ENCODE results near the gene FGFR3. TPM values are rescaled to one million over a fixed set of nuclear protein-coding genes. Genes with fewer than 3 reads are reported as not detected.
A peak's percentile ranks its signal among the peaks of the same experiment; 100 is the strongest.

Gene FGFR3
- total and polyA plus RNA-seq, 9 of the 15 experiments (the other 6 are each of a cell fraction or from before 2014, with no cell fraction given): 1.2 to 60.4 (median 12.7) TPM

GRCh38 chr4:1792832-1793495, at the start of gene FGFR3 (continued):
- TF ChIP-seq YY1 (IDR thresholded peaks at IDR 0.05; ENCODE audit: borderline replicate concordance in 1 of 3, control insufficient read depth in 1 of 3, extremely low read depth in 1 of 3, insufficient read depth in 3 of 3, insufficient read length in 1 of 3, insufficient replicate concordance in 2 of 3, low read depth in 1 of 3, low read length in 2 of 3): peak in 2 of 3 experiments; percentile 48 to 73
- peak; percentile 93 for TF ChIP-seq POLR2G (IDR thresholded peaks at IDR 0.05; ENCODE audit: low read depth, low read length)
- no peak for TF ChIP-seq ZNF184 (CRISPR knock-in tag; IDR thresholded peaks at IDR 0.05)
- no peak for TF ChIP-seq TCF7L2 (IDR thresholded peaks at IDR 0.05; ENCODE audit: low read depth, low read length)
- TF ChIP-seq TAF1 (IDR thresholded peaks at IDR 0.05; ENCODE audit: control insufficient read depth, extremely low read depth, insufficient read depth, low read length, severe bottlenecking): peak; percentile 49
- no peak for TF ChIP-seq GTF3C2 (IDR thresholded peaks at IDR 0.05; ENCODE audit: borderline replicate concordance, extremely low read depth, insufficient read length)
- no peak for TF ChIP-seq HDAC1 (IDR thresholded peaks at IDR 0.05)
- TF ChIP-seq EHMT2 (IDR thresholded peaks at IDR 0.05): no peak
- no peak for TF ChIP-seq TEAD1 (CRISPR knock-in tag; IDR thresholded peaks at IDR 0.05)
- no peak for TF ChIP-seq NCOA4 (IDR thresholded peaks at IDR 0.05; ENCODE audit: partially characterized antibody)
- no peak for TF ChIP-seq ELK1 (CRISPR knock-in tag; IDR thresholded peaks at IDR 0.05)
- no peak for TF ChIP-seq NCOR1 (IDR thresholded peaks at IDR 0.05)
- TF ChIP-seq RBM22 (IDR thresholded peaks at IDR 0.05; ENCODE audit: low read depth, low read length, poor library complexity, severe bottlenecking): no peak
- no peak for TF ChIP-seq ZHX1 (conservative IDR thresholded peaks at IDR 0.05; ENCODE audit: low read length)
- peak in 1 of 2 experiments; percentile 81; a peak in 3 of 4 replicates for TF ChIP-seq NONO (IDR thresholded peaks at IDR 0.05; ENCODE audit: low read depth in 2 of 2, low read length in 1 of 2)
- TF ChIP-seq IRF1 (CRISPR knock-in tag; IDR thresholded peaks at IDR 0.05; ENCODE audit: borderline replicate concordance): no peak
- TF ChIP-seq ZNF785 (CRISPR knock-in tag; IDR thresholded peaks at IDR 0.05): no peak
- no peak for TF ChIP-seq SRSF7 (optimal IDR thresholded peaks at IDR 0.05; ENCODE audit: low read depth, low read length)
